Stimulated activated CD4-positive, alpha-beta T cell treated with anti-CD3 and anti-CD28 coated beads, Interleukin-12 subunit alpha, Interleukin-12 subunit beta, amount 100 ng/mL, for 4 hours (primary cell): ENCODE results near the gene PRKN.

Experiments used
- DNase-seq: peaks from one replicate; pipeline ENCODE4 v3.0.0-alpha.2; 2020

PRKN gene

GRCh38 chr6:162165479-162165878 lies 562.1 kb downstream of the PRKN start:
- DNase-seq, result no peak

DNA sequence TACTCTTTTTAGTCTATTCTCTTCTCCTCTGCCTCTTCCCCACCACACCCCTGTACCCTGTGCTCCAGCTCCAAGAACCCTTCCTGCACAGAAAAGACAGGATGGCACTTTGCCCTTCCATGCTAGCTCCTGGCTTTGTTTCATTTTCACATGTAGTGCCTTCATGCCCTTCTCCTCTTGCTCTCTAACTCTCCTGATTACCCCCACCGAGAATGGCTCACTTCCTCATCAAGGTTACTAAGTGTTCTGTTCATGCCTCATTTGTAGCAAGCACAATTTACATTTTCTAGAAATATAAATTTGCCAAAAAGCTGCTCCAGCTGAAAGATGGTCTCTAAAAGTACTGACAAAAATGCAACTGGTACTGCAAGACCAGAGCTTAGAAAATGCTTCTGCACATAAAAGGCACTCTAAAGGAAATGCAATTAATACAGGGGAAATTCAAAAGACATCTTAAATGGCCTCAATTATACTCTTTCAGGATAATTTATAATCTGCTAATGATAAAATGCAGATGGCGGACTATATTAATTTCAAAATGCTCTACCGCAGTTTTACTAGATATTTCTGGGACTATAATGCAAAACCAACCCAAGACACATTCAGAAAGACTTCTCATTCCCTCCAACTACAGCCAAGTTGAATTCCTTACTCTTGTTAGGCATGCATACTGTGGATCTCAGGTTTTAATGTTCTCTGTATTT lies 570.2 kb downstream of the PRKN start:
- DNase-seq, result no peak

GRCh38 chr6:162156146-162156545 lies 571.4 kb downstream of the PRKN start:
- DNase-seq, result no peak

DNA sequence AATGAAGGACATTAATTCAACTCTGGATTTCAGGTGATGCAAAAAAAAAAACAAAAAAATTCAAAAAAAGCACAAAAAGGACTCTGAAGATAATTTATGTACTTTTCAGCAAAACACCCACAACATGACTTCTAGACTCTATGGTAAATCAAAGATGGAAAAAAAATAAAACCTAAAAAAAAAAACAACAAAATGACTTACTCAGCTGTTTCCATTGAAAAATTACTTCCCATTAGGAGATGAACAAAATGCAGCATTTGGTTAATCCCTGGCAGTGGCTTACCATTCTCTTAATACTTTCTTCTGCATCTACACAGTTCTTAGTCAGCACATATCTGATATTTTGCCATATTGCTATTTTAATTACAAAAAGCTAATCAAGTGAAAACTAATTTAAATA lies 572.6 kb downstream of the PRKN start:
- DNase-seq, result no peak

GRCh38 chr6:162154001-162154400 lies 573.6 kb downstream of the PRKN start:
- DNase-seq, result no peak

DNA sequence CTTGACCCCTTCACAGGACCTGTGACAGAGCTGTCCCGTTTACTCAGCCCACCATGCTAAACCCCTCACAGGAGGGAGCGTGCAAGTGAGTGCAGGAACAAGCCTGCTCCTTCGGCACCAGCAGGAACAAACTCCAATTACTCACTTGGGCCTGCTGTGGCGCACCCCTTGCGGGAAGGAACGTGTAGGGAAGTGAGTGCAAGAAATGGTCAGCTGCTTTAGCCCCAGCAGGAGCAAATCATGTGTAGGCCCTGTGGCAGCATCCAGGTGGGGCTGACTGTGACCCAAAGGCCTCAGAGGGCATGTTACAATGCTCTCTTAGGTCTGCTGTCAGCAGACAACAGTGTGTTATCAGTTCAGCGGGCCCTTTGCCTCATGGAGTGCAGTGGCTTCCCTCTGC lies 574.4 kb downstream of the PRKN start:
- no peak for DNase-seq

GRCh38 chr6:162151021-162151665 lies 576.4 kb downstream of the PRKN start:
- no peak for DNase-seq

- no peak for DNase-seq
Observed at GRCh38 chr6:162150295-162150694, 577.3 kb downstream of the PRKN start.

- DNase-seq, result no peak
Observed at GRCh38 chr6:162149786-162150185, 577.8 kb downstream of the PRKN start.

- DNase-seq, result no peak
Observed at GRCh38 chr6:162147805-162148204, 579.8 kb downstream of the PRKN start.

DNA sequence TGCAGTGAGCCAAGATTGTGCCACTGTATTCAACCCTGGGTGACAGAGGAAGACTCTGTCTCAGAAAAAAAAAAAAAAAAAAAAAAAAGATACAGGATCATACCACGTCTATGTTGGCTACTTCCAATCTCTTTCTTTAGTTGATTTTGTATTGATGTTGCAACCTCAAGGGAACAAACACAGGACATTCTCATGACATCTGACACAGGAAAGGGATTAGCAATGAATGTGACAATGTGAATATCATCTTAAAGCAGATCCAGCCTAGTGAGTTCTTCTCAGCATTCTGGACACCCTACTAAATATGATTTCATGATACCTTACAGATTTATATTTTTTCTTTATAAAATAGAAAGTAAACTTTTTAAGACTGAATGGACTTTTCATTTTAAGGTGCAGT lies 580.3 kb downstream of the PRKN start:
- DNase-seq, result no peak

- DNase-seq, result no peak
Observed at GRCh38 chr6:162140251-162140852, 587.2 kb downstream of the PRKN start.

DNA sequence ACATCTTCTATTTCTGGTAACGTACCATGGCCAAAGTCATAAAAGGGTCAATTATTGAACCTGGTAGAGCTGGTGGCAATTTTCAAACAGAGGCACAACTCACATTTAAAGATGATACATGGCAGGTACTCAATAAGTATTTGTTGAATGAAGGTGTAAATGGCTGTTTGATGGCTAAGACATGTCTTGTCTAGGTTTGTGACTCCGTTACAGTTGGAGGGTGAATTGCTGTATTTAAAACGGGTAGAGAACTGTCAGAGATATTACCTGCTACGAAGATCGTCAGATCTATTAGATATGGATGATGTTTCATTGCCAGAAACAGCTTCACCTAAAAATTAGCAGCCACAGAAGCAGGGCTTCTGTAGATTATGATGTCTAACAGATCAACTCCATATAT lies 601.9 kb downstream of the PRKN start:
- no peak for DNase-seq

DNA sequence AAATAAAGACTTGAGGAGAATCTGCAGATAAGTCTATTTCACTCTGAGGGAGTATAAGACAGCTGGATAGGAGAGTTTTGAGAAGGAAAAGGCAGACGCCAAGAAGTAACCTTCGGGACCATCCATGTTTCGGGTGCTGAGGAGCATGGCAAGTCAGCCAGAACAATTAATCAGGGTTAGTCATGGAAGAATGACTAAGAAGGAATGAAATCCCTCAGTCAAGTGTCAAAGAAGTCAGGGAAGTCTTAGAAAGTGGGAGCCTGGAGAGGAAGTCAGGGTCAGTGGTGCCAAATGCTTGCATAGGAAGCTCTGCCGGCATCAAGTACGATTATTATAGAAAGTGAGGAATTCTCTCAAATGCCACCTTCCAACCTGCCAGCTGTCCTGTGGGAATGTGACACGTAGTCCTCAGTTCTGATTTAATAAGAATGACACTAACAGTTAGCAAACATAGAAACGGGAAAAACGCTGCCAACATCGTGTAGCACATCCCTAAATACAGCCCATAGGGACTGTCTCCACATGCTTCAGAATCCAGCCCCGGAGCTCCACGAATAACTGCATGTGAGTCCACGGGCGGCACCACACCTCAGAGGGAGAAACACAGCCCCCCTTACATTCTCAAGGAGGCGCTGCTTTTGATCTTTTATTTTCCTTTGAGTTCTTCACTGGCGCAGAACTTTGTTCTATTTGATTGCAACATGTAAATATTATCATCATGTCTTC lies 602.7 kb downstream of the PRKN start:
- no peak for DNase-seq

DNA sequence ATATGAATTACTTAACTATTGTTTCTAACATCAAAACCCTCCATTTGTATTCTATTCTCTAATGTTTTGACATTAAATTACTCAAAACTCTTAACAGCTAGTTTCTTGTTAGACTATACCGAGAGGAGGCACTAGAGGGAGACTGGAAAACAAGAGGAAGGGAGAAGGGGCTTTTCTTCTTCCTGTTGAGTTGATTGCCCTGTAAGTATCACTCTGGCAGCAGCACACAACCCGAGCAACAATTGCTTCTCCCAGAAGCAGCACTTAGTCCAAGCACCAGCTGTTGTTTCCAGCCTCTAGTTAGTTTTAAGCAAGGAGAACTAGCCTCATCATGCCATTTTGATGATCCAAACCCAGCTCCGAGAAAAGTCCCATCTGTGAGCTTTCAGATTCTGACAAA lies 603.8 kb downstream of the PRKN start:
- DNase-seq, result no peak

GRCh38 chr6:162119341-162119740 lies 608.2 kb downstream of the PRKN start:
- no peak for DNase-seq

DNA sequence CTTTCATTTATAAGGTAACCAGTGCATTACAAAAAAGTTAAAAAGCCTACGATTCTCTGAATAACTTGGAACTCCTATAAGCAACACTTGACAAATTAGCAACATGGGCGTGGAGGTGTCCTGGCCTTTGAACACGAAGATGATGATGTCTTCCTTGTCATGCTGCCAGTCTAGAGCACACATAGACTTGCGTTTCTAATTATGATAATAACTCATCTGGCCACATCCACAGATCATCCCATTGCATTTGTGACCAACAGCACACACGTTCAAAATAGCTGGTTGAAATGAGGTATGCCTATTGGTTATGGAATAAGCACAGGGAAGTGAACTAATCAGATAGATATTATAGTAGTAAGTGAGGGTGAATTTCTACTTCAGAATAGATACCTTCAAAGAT lies 608.9 kb downstream of the PRKN start:
- DNase-seq, result no peak

DNA sequence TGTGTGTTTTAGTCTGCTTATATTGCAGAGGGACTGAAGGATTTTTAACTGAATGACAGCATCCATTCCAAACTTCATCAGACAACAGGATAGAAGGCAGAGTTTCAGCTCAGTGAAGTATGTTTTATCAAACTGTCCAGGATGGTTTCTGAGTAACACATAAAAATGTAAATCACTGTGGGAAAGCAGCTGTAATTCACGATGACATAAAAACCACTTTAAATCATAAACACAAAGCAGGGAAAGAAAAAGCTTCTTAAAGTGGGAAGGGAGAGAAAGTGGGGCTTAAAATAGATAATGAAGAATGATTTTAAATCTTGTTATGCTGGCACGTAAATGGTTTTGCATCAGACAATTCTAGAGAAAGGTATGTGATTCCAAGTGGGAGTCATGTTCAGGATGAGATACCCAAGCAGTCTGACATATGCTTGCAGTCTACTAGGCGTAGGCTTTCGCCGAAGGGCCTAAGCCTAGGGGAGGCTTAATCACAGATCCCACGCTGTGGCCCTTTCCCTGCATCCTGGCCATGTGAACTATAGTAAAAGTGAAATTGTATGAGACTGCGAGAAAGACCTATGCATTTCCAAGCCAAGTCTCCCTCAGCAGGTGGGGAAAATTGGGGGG lies 610.6 kb downstream of the PRKN start:
- DNase-seq, result no peak

- DNase-seq, result no peak
Observed at GRCh38 chr6:162109480-162110050, 618.0 kb downstream of the PRKN start.

- DNase-seq, result no peak
Observed at GRCh38 chr6:162108041-162108440, 619.5 kb downstream of the PRKN start.

GRCh38 chr6:162100096-162100495 lies 627.5 kb downstream of the PRKN start:
- no peak for DNase-seq

DNA sequence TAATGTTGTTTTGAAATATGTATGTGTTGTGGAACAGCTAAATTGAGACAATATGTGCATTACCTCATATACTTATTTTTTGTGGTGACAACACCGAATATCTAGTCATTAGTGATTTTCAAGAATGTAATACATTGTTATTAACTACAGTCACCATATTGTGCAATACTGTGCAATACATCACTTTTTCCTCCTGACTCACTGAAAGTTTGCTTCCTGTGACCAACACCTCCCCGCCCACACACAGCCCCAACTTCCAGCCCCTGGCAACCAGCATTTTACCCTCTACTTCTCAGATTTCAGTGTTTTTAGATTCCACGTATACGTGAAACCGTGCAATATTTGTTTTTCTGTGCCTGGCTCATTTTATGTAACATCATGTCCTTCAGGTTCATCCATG lies 627.9 kb downstream of the PRKN start:
- peak; percentile 2 for DNase-seq
